ENCODE results near the gene NTNG1.

- TF ChIP-seq POLR2A (IDR thresholded peaks at IDR 0.05) (no peak), CTCF (IDR thresholded peaks at IDR 0.05) (no peak)
These were observed 156.8 kb downstream of the NTNG1 start for GRCh38 chr1:107297681-107298080.

Data from right lobe of liver (tissue), 4 donors.